Activated T-helper 17 cell treated with anti-CD3 and anti-CD28 coated beads, Interleukin-2, amount 50 U/mL, for 72 hours (primary cell): Measurements from ENCODE around the gene FBXO46. TPM values are rescaled to one million over a fixed set of nuclear protein-coding genes. Genes with fewer than 3 reads are reported as not detected.

Source experiments
- ATAC-seq: fragments of 150-1000 bp; cut with Tn5 transposase; replicated peaks from 2 replicates; pipeline ENCODE4 v1.10.0; 2021; ENCODE audit warnings: mild to moderate bottlenecking, moderate library complexity
- H3K27ac Mint-ChIP-seq: one replicate; pipeline ENCODE4 v1.8.0; 2022; ENCODE audit warnings: mixed read lengths
- H3K27me3 Mint-ChIP-seq: one replicate; pipeline ENCODE4 v1.8.0; 2022; ENCODE audit warnings: mixed read lengths
- H3K36me3 Mint-ChIP-seq: one replicate; pipeline ENCODE4 v1.8.0; 2022; ENCODE audit warnings: low read depth, mild to moderate bottlenecking, mixed read lengths
- H3K4me1 Mint-ChIP-seq: one replicate; pipeline ENCODE4 v1.8.0; 2022; ENCODE audit warnings: mixed read lengths
- H3K4me3 Mint-ChIP-seq: one replicate; pipeline ENCODE4 v1.8.0; 2022; ENCODE audit warnings: mild to moderate bottlenecking, mixed read lengths
- H3K9me3 Mint-ChIP-seq: one replicate; pipeline ENCODE4 v1.8.0; 2022; ENCODE audit warnings: mixed read lengths
- total RNA-seq, 2 donors: library from RNA; stranded (reverse); gene quantifications; one replicate each; pipeline ENCODE4 v1.2.3, GENCODE V29; 2022

Gene FBXO46
- total RNA-seq, 2 donors from 2014 or later = 39.4 to 44.3 TPM

- peaks cover 6% of the 10 kb centered on the region for H3K36me3 Mint-ChIP-seq
- H3K9me3 Mint-ChIP-seq = no peaks in the 10 kb centered on the region
- peak; percentile 32 for ATAC-seq
- peak overlapping the region; percentile 84 for H3K4me3 Mint-ChIP-seq
- H3K27me3 Mint-ChIP-seq = no peaks in the 10 kb centered on the region
- peak overlapping the region; percentile 81 for H3K27ac Mint-ChIP-seq
- peaks cover 6% of the 10 kb centered on the region for H3K4me1 Mint-ChIP-seq
Measured at GRCh38 chr19:45769821-45770191, 39.1 kb upstream of the FBXO46 start.

GRCh38 chr19:45768984-45769782, 38.5 kb upstream of the FBXO46 start, which contains the start of gene SIX5:
TSS of gene SIX5 (minus strand) at chr19:45769252. CDS start at chr19:45768844, 408 bp downstream.
- H3K4me3 Mint-ChIP-seq = peak within 1 kb of the TSS; percentile 84
- H3K4me1 Mint-ChIP-seq = peaks cover 6% of the 10 kb centered on the region
- peaks cover 6% of the 10 kb centered on the region for H3K36me3 Mint-ChIP-seq

GRCh38 chr19:45768655-45768983, 37.9 kb upstream of the FBXO46 start:
- Mint-ChIP-seq H3K36me3 (peaks cover 6% of the 10 kb centered on the region), H3K9me3 (no peaks in the 10 kb centered on the region), H3K4me1 (peaks cover 6% of the 10 kb centered on the region), H3K4me3 (peak overlapping the region; percentile 84), H3K27me3 (no peaks in the 10 kb centered on the region), H3K27ac (peak overlapping the region; percentile 81)
- ATAC-seq = no peak

More at GRCh38 chr19:45768984-45769782, 38.5 kb upstream of the FBXO46 start, which contains the start of gene SIX5:
- Mint-ChIP-seq H3K9me3 (no peaks in the 10 kb centered on the region), H3K27ac (peak within 1 kb of the TSS; percentile 81), H3K27me3 (no peaks in the 10 kb centered on the region)
- peak; percentile 82 for ATAC-seq

- no peaks in the 10 kb centered on the region for H3K9me3 Mint-ChIP-seq
Measured at GRCh38 chr19:45767881-45768654, 37.4 kb upstream of the FBXO46 start.

GRCh38 chr19:45767410-45767880, 36.7 kb upstream of the FBXO46 start:
- Mint-ChIP-seq H3K27me3 (no peaks in the 10 kb centered on the region), H3K9me3 (no peaks in the 10 kb centered on the region), H3K4me1 (peaks cover 5% of the 10 kb centered on the region), H3K4me3 (peak overlapping the region; percentile 54), H3K27ac (no peak overlapping the region), H3K36me3 (peaks cover 6% of the 10 kb centered on the region)
- no peak for ATAC-seq

More at GRCh38 chr19:45767881-45768654, 37.4 kb upstream of the FBXO46 start:
- Mint-ChIP-seq H3K27me3 (no peaks in the 10 kb centered on the region), H3K36me3 (peaks cover 6% of the 10 kb centered on the region), H3K27ac (no peak overlapping the region), H3K4me3 (peak overlapping the region; percentile 54), H3K4me1 (peaks cover 6% of the 10 kb centered on the region)
- ATAC-seq = no peak

GRCh38 chr19:45766869-45767346, 36.2 kb upstream of the FBXO46 start:
- Mint-ChIP-seq H3K4me3 (peak overlapping the region; percentile 54), H3K9me3 (no peaks in the 10 kb centered on the region)

GRCh38 chr19:45766296-45766868, 35.7 kb upstream of the FBXO46 start:
- Mint-ChIP-seq H3K9me3 (no peaks in the 10 kb centered on the region), H3K36me3 (peaks cover 6% of the 10 kb centered on the region), H3K27ac (no peak overlapping the region), H3K4me3 (no peak overlapping the region), H3K27me3 (no peaks in the 10 kb centered on the region), H3K4me1 (no peaks in the 10 kb centered on the region)
- ATAC-seq = no peak

More at GRCh38 chr19:45766869-45767346, 36.2 kb upstream of the FBXO46 start:
- Mint-ChIP-seq H3K27me3 (no peaks in the 10 kb centered on the region), H3K36me3 (peaks cover 6% of the 10 kb centered on the region), H3K27ac (no peak overlapping the region), H3K4me1 (no peaks in the 10 kb centered on the region)
- no peak for ATAC-seq

- no peak for ATAC-seq
- H3K36me3 Mint-ChIP-seq = peaks cover 6% of the 10 kb centered on the region
- no peaks in the 10 kb centered on the region for H3K27me3 Mint-ChIP-seq
- H3K9me3 Mint-ChIP-seq = no peaks in the 10 kb centered on the region
- no peaks in the 10 kb centered on the region for H3K4me1 Mint-ChIP-seq
- no peak overlapping the region for H3K27ac Mint-ChIP-seq
- H3K4me3 Mint-ChIP-seq = no peak overlapping the region
Measured at GRCh38 chr19:45765702-45766295, 35.1 kb upstream of the FBXO46 start.

- H3K9me3 Mint-ChIP-seq = no peaks in the 10 kb centered on the region
- H3K4me1 Mint-ChIP-seq = no peaks in the 10 kb centered on the region
- peaks cover 6% of the 10 kb centered on the region for H3K36me3 Mint-ChIP-seq
- ATAC-seq = no peak
- no peaks in the 10 kb centered on the region for H3K27me3 Mint-ChIP-seq
- no peak overlapping the region for H3K27ac Mint-ChIP-seq
- no peak overlapping the region for H3K4me3 Mint-ChIP-seq
Measured at GRCh38 chr19:45764945-45765701, 34.4 kb upstream of the FBXO46 start.

GRCh38 chr19:45764475-45764874, 33.8 kb upstream of the FBXO46 start:
- no peak overlapping the region for H3K4me3 Mint-ChIP-seq
- H3K4me1 Mint-ChIP-seq = no peaks in the 10 kb centered on the region
- ATAC-seq = no peak
- no peaks in the 10 kb centered on the region for H3K9me3 Mint-ChIP-seq
- H3K36me3 Mint-ChIP-seq = peaks cover 6% of the 10 kb centered on the region
- H3K27me3 Mint-ChIP-seq = no peaks in the 10 kb centered on the region
- no peak overlapping the region for H3K27ac Mint-ChIP-seq

- H3K9me3 Mint-ChIP-seq = no peaks in the 10 kb centered on the region
- no peaks in the 10 kb centered on the region for H3K27me3 Mint-ChIP-seq
- H3K36me3 Mint-ChIP-seq = peaks cover 1% of the 10 kb centered on the region
- no peaks in the 10 kb centered on the region for H3K4me1 Mint-ChIP-seq
- H3K27ac Mint-ChIP-seq = no peak overlapping the region
- ATAC-seq = no peak
- H3K4me3 Mint-ChIP-seq = no peak overlapping the region
Measured at GRCh38 chr19:45763691-45764294, 33.1 kb upstream of the FBXO46 start.

GRCh38 chr19:45762870-45763631, 32.4 kb upstream of the FBXO46 start:
- Mint-ChIP-seq H3K4me1 (no peaks in the 10 kb centered on the region), H3K4me3 (no peak overlapping the region), H3K36me3 (no peaks in the 10 kb centered on the region), H3K9me3 (no peaks in the 10 kb centered on the region), H3K27me3 (no peaks in the 10 kb centered on the region), H3K27ac (no peak overlapping the region)
- no peak for ATAC-seq

- no peaks in the 10 kb centered on the region for H3K4me1 Mint-ChIP-seq
- no peak for ATAC-seq
Measured at GRCh38 chr19:45761714-45762113, 31.0 kb upstream of the FBXO46 start.

More at GRCh38 chr19:45761714-45762113, 31.0 kb upstream of the FBXO46 start:
- no peak overlapping the region for H3K27ac Mint-ChIP-seq
- H3K27me3 Mint-ChIP-seq = no peaks in the 10 kb centered on the region
- no peak overlapping the region for H3K4me3 Mint-ChIP-seq
- no peaks in the 10 kb centered on the region for H3K9me3 Mint-ChIP-seq
- H3K36me3 Mint-ChIP-seq = no peaks in the 10 kb centered on the region
